B cell (primary cell): ENCODE results near the gene RAD51B. TPM values are rescaled to one million over a fixed set of nuclear protein-coding genes. Genes with fewer than 3 reads are reported as not detected.

ENCODE experiments used
- ATAC-seq: fragments of 200-7000 bp; cut with Tn5 transposase; one replicate; pipeline ENCODE4 v1.10.0; 2021; ENCODE audit warnings: low read depth, mild to moderate bottlenecking, moderate number of reproducible peaks, moderate library complexity
- CTCF ChIA-PET: fragments of 350-600 bp; sonication (Branson Sonifier 250); formaldehyde crosslinking; loops from one replicate; lab custom pipeline; 2021; ENCODE audit warnings: antibody characterized with exemption, inconsistent platforms; lab: Charles Lee
- POLR2A ChIA-PET: fragments of 350-600 bp; sonication (Branson Sonifier 250); formaldehyde crosslinking; loops from one replicate; lab custom pipeline; 2021; ENCODE audit warnings: antibody characterized with exemption; lab: Charles Lee
- DNase-seq: peaks from one replicate; pipeline ENCODE4 v3.0.0; 2013
- H2AFZ ChIP-seq: 2 replicates; pipeline ENCODE4 v1.6.1; 2012; ENCODE audit warnings: mild to moderate bottlenecking, low read depth, low read length; ENCODE audit not compliant: insufficient read depth, poor library complexity, severe bottlenecking
- H3K27ac ChIP-seq, 2 donors: 1 replicate in 1 of 2; 2 replicates in 1 of 2; pipeline ENCODE4 v1.5.1; 2012 to 2013; ENCODE audit warnings: low read length in 2 of 2, mild to moderate bottlenecking in 2 of 2, moderate library complexity in 1 of 2
- H3K27me3 ChIP-seq, 4 experiments: fragments of 200-600 bp in 1 of 4; sonication (generic) in 1 of 4; replicated peaks in 1 of 4; 1 replicate in 2 of 4; 2 replicates in 2 of 4; pipeline versions ENCODE4 v1.6.1 to v1.7.0; 2013 to 2016; ENCODE audit warnings: low read length in 3 of 4, mild to moderate bottlenecking in 2 of 4, mixed read lengths in 1 of 4, moderate library complexity in 1 of 4; ENCODE audit not compliant: insufficient read depth in 4 of 4, control insufficient read depth in 3 of 4; ENCODE audit errors: control extremely low read depth in 1 of 4
- H3K36me3 ChIP-seq, 2 experiments: replicated peaks in 1 of 2; 1 replicate in 1 of 2; 2 replicates in 1 of 2; pipeline versions ENCODE4 v1.6.1 to v1.7.1; 2013; ENCODE audit warnings: low read length in 1 of 2; ENCODE audit not compliant: insufficient read depth in 2 of 2, control insufficient read depth in 1 of 2; ENCODE audit errors: control extremely low read depth in 1 of 2, extremely low read depth in 1 of 2
- H3K4me1 ChIP-seq, 2 donors: fragments of 200-600 bp in 1 of 2; sonication (generic) in 1 of 2; 1 replicate in 1 of 2; 2 replicates in 1 of 2; pipeline versions ENCODE4 v1.5.1 to v1.6.1; 2013 to 2017; ENCODE audit warnings: low read length in 2 of 2; ENCODE audit not compliant: control insufficient read depth in 2 of 2, insufficient read depth in 2 of 2
- H3K4me2 ChIP-seq: replicated peaks from 2 replicates; pipeline ENCODE3; 2012; ENCODE audit warnings: mild to moderate bottlenecking, low read depth, low read length; ENCODE audit not compliant: poor library complexity, severe bottlenecking
- H3K4me3 ChIP-seq, 5 experiments: fragments of 200-600 bp in 1 of 5; sonication (generic) in 1 of 5; 1 replicate in 3 of 5; 2 replicates in 2 of 5; pipeline versions ENCODE4 v1.5.1 to v1.7.0; 2011 to 2016; ENCODE audit warnings: low read length in 4 of 5, mild to moderate bottlenecking in 4 of 5, low read depth in 2 of 5, control low read depth in 1 of 5, moderate library complexity in 1 of 5; ENCODE audit not compliant: insufficient read depth in 1 of 5; ENCODE audit errors: control extremely low read depth in 1 of 5, extremely low read depth in 1 of 5
- H3K79me2 ChIP-seq: fragments of 200-600 bp; sonication (generic); one replicate; pipeline ENCODE4 v1.6.0; 2016; ENCODE audit warnings: low read length; ENCODE audit not compliant: control insufficient read depth, insufficient read depth
- H3K9ac ChIP-seq: fragments of 200-600 bp; sonication (generic); 2 replicates; pipeline ENCODE4 v1.6.1; 2017; ENCODE audit warnings: mild to moderate bottlenecking, low read length, moderate library complexity
- H3K9me3 ChIP-seq, 3 donors: one replicate each; pipeline versions ENCODE4 v1.6.1 to v1.7.1; 2013; ENCODE audit warnings: low read length in 2 of 3; ENCODE audit not compliant: control insufficient read depth in 2 of 3, insufficient read depth in 1 of 3; ENCODE audit errors: control extremely low read depth in 1 of 3
- H4K20me1 ChIP-seq: 2 replicates; pipeline ENCODE4 v1.6.0; 2012; ENCODE audit warnings: mild to moderate bottlenecking, low read length; ENCODE audit not compliant: insufficient read depth, control insufficient read depth, poor library complexity, severe bottlenecking
- H3K27ac Mint-ChIP-seq: one replicate; pipeline ENCODE4 v1.8.0; 2021; ENCODE audit warnings: mixed read lengths
- H3K27me3 Mint-ChIP-seq: one replicate; pipeline ENCODE4 v1.8.0; 2021; ENCODE audit warnings: mixed read lengths
- H3K4me1 Mint-ChIP-seq: one replicate; pipeline ENCODE4 v1.8.0; 2021; ENCODE audit warnings: mixed read lengths
- H3K4me3 Mint-ChIP-seq: one replicate; pipeline ENCODE4 v1.8.0; 2021; ENCODE audit warnings: mixed read lengths
- H3K9me3 Mint-ChIP-seq: one replicate; pipeline ENCODE4 v1.8.0; 2022; ENCODE audit warnings: mixed read lengths; ENCODE audit not compliant: insufficient read depth
- CTCF ChIP-seq: fragments of 200-600 bp; IDR thresholded peaks from one replicate; pipeline ENCODE4 v1.8.0; 2022; ENCODE audit warnings: antibody characterized with exemption, mild to moderate bottlenecking
- EZH2 ChIP-seq: IDR thresholded peaks from 2 replicates; pipeline ENCODE4 v1.6.1; 2012; ENCODE audit warnings: borderline replicate concordance, low read depth, mild to moderate bottlenecking, moderate library complexity, low read length; ENCODE audit not compliant: insufficient read depth, poor library complexity, severe bottlenecking
- WGBS: methylation state at CpG from one replicate; pipeline ENCODE4 v1.1.5; 2013; ENCODE audit warnings: missing lambda C conversion rate; ENCODE audit not compliant: insufficient coverage; 5-methylcytosine and 5-hydroxymethylcytosine counted together
- intact Hi-C: fragments of 100-400 bp; cut with micrococcal nuclease; formaldehyde crosslinking; loops from one replicate; pipeline ENCODE4 v1.10.0; 2022
- polyA plus RNA-seq: library from polyadenylated mRNA; depleted of rRNA; stranded (reverse); fragments of >200 nt; gene quantifications from 2 replicates; pipeline ENCODE4 v1.2.3, GENCODE V29; 2012
- total RNA-seq, 2 donors: library from RNA; stranded (reverse); fragments of 120-200 nt in 1 of 2; gene quantifications; 1 replicate in 1 of 2; 2 replicates in 1 of 2; pipeline versions ENCODE4 v1.2.3 to v1.2.4, GENCODE V29; 2013 to 2022

RAD51B gene
- total and polyA plus RNA-seq, 2 donors (not counting 1 experiment from before 2014, with no cell fraction given), result 6.5 to 60.6 TPM

- no peaks in the 10 kb centered on the region for H3K79me2 ChIP-seq
- H3K9me3 Mint-ChIP-seq, result peaks cover 2% of the 10 kb centered on the region
- POLR2A ChIA-PET, result interaction anchor here (1.2 to 1.5 kb wide), 2 partner anchors 9 to 132 kb away, joined by 3 to 5 read pairs; no protein-coding TSS in a partner anchor
- ATAC-seq (no peak), DNase-seq (no peak)
- intact Hi-C loops, result no loop called here
- TF ChIP-seq EZH2, result no peak
- TF ChIP-seq CTCF, result no peak
- H3K27me3 ChIP-seq, result no peaks in the 10 kb centered on the region
- no peak overlapping the region for H3K4me3 ChIP-seq
- no peak overlapping the region for H3K27ac Mint-ChIP-seq
- H3K4me1 ChIP-seq, result peaks cover 26 to 30% of the 10 kb centered on the region in 2 donors
- CTCF ChIA-PET, result interaction anchor here (1.0 kb wide), 1 partner anchor 288 kb away, joined by 3 read pairs; no protein-coding TSS in a partner anchor
- H3K4me2 ChIP-seq, result no peak overlapping the region
- peaks cover 44% of the 10 kb centered on the region for H3K4me1 Mint-ChIP-seq
- H3K4me3 Mint-ChIP-seq, result no peak overlapping the region
- H3K9ac ChIP-seq, result no peak overlapping the region
- 97% methylated on average over 3 of the region's 4 CpGs for WGBS
- H3K9me3 ChIP-seq, result peaks cover 0 to 8% (median 6%) of the 10 kb centered on the region in 3 donors
- H4K20me1 ChIP-seq, result no peaks in the 10 kb centered on the region
- H2AFZ ChIP-seq, result no peak overlapping the region
- H3K36me3 ChIP-seq, result no peaks in the 10 kb centered on the region
- no peaks in the 10 kb centered on the region for H3K27me3 Mint-ChIP-seq
- no peak overlapping the region for H3K27ac ChIP-seq
These were observed 734.7 kb downstream of the RAD51B start for GRCh38 chr14:68554231-68554630.

GRCh38 chr14:68556253-68556652 is 736.7 kb downstream of the RAD51B start:
- no peaks in the 10 kb centered on the region for H3K79me2 ChIP-seq

More at GRCh38 chr14:68556253-68556652, 736.7 kb downstream of the RAD51B start:
- no peak overlapping the region for H3K27ac ChIP-seq
- CTCF ChIA-PET, result interaction anchor here (0.6 kb wide), 1 partner anchor 233 kb away, joined by 3 read pairs; no protein-coding TSS in a partner anchor
- no peaks in the 10 kb centered on the region for H3K27me3 ChIP-seq
- H3K27ac Mint-ChIP-seq, result no peak overlapping the region
- intact Hi-C loops, result no loop called here
- peaks cover 26 to 30% of the 10 kb centered on the region in 2 donors for H3K4me1 ChIP-seq
- DNase-seq (no peak), ATAC-seq (no peak)
- H3K4me1 Mint-ChIP-seq, result peaks cover 43% of the 10 kb centered on the region
- no peak overlapping the region for H3K4me3 Mint-ChIP-seq
- POLR2A ChIA-PET, result no interaction called here
- H3K27me3 Mint-ChIP-seq, result no peaks in the 10 kb centered on the region
- no peak overlapping the region for H3K9ac ChIP-seq
- H3K4me2 ChIP-seq, result no peak overlapping the region
- no peak overlapping the region for H2AFZ ChIP-seq
- no peaks in the 10 kb centered on the region for H4K20me1 ChIP-seq
- H3K9me3 Mint-ChIP-seq, result peaks cover 2% of the 10 kb centered on the region
- peaks cover 0 to 8% (median 6%) of the 10 kb centered on the region in 3 donors for H3K9me3 ChIP-seq
- no peak overlapping the region for H3K4me3 ChIP-seq
- 64% methylated on average over 3 of the region's 4 CpGs for WGBS
- no peaks in the 10 kb centered on the region for H3K36me3 ChIP-seq
- no peak for TF ChIP-seq EZH2
- no peak for TF ChIP-seq CTCF
